ENCODE results near the gene KLF6. TPM values are rescaled to one million over a fixed set of nuclear protein-coding genes. Genes with fewer than 3 reads are reported as not detected.

Gene KLF6
- total RNA-seq, 1 donor from 2014 or later = 151 TPM

DNA sequence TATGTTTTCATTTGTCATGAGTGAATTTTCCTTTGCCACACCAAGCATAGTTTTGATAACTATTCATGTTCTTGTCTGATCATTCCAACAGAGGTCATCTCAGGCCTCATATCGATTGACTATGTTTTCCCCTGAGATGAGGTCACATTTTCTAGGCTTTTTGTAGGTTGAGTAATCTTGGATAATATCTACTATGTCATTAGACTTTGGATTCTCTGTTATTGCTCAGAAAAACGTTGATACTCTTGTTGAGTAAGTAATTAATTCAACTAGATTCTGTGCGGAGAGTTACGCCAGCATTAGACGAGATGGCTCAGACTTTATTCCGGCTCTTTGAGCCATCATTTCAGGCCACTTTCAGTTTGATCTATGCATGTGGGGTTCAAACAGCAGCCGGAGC lies 57.7 kb downstream of the KLF6 start:
- H3K27ac Mint-ChIP-seq = no peak overlapping the region
- ChIA-PET CTCF (no interaction called here), POLR2A (interaction anchor here (0.6 kb wide), 1 partner anchor 236 kb away, joined by 3 read pairs; no protein-coding TSS in a partner anchor)
- peaks cover 7% of the 10 kb centered on the region for H3K27me3 Mint-ChIP-seq
- H3K9me3 Mint-ChIP-seq = peaks cover 4% of the 10 kb centered on the region
- ATAC-seq (ENCODE audit: low read depth) (no peak), DNase-seq (no peak)
- H3K4me1 Mint-ChIP-seq = no peaks in the 10 kb centered on the region
- intact Hi-C loops (cut with micrococcal nuclease) = no loop called here
- TF ChIP-seq, protein P1, sequence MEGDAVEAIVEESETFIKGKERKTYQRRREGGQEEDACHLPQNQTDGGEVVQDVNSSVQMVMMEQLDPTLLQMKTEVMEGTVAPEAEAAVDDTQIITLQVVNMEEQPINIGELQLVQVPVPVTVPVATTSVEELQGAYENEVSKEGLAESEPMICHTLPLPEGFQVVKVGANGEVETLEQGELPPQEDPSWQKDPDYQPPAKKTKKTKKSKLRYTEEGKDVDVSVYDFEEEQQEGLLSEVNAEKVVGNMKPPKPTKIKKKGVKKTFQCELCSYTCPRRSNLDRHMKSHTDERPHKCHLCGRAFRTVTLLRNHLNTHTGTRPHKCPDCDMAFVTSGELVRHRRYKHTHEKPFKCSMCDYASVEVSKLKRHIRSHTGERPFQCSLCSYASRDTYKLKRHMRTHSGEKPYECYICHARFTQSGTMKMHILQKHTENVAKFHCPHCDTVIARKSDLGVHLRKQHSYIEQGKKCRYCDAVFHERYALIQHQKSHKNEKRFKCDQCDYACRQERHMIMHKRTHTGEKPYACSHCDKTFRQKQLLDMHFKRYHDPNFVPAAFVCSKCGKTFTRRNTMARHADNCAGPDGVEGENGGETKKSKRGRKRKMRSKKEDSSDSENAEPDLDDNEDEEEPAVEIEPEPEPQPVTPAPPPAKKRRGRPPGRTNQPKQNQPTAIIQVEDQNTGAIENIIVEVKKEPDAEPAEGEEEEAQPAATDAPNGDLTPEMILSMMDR (IDR thresholded peaks at IDR 0.05) = no peak
- H3K4me3 Mint-ChIP-seq = no peak overlapping the region
- H3K36me3 Mint-ChIP-seq (ENCODE audit: low read depth) = peaks cover 2% of the 10 kb centered on the region
